Activated CD4-positive, alpha-beta T cell treated with anti-CD3 and anti-CD28 coated beads, Interleukin-2, amount 10 ng/mL, durations not matched to agents 7 days and 5 days (primary cell): ENCODE results near the gene RREB1. TPM values are rescaled to one million over a fixed set of nuclear protein-coding genes. Genes with fewer than 3 reads are reported as not detected.

Experiments
- CTCF ChIA-PET: fragments of 350-600 bp; sonication (Branson Sonifier 250); formaldehyde crosslinking; loops from one replicate; lab custom pipeline; 2021; ENCODE audit warnings: antibody characterized with exemption; lab: Charles Lee
- POLR2A ChIA-PET: fragments of 350-600 bp; sonication (Branson Sonifier 250); formaldehyde crosslinking; loops from one replicate; lab custom pipeline; 2021; ENCODE audit warnings: antibody characterized with exemption; lab: Charles Lee
- DNase-seq: peaks from one replicate; pipeline ENCODE4 v3.0.0-alpha.2; 2020
- H3K27ac Mint-ChIP-seq: one replicate; pipeline ENCODE4 v1.8.0; 2021; ENCODE audit warnings: mild to moderate bottlenecking, moderate library complexity, mixed read lengths
- H3K27me3 Mint-ChIP-seq: one replicate; pipeline ENCODE4 v1.8.0; 2021; ENCODE audit warnings: mixed read lengths
- H3K36me3 Mint-ChIP-seq: one replicate; pipeline ENCODE4 v1.8.0; 2021; ENCODE audit warnings: low read depth, mixed read lengths
- H3K4me1 Mint-ChIP-seq: one replicate; pipeline ENCODE4 v1.8.0; 2021; ENCODE audit warnings: mixed read lengths
- H3K4me3 Mint-ChIP-seq: one replicate; pipeline ENCODE4 v1.8.0; 2021; ENCODE audit warnings: mild to moderate bottlenecking, moderate library complexity, mixed read lengths
- H3K9me3 Mint-ChIP-seq: one replicate; pipeline ENCODE4 v1.8.0; 2021; ENCODE audit warnings: mixed read lengths
- total RNA-seq, 2 experiments: library from RNA; stranded (reverse); gene quantifications; one replicate each; pipeline ENCODE4 v1.2.3, GENCODE V29; 2021

RREB1 gene
- total RNA-seq, 2 experiments from 2014 or later = 27.2 to 30.1 TPM

DNA sequence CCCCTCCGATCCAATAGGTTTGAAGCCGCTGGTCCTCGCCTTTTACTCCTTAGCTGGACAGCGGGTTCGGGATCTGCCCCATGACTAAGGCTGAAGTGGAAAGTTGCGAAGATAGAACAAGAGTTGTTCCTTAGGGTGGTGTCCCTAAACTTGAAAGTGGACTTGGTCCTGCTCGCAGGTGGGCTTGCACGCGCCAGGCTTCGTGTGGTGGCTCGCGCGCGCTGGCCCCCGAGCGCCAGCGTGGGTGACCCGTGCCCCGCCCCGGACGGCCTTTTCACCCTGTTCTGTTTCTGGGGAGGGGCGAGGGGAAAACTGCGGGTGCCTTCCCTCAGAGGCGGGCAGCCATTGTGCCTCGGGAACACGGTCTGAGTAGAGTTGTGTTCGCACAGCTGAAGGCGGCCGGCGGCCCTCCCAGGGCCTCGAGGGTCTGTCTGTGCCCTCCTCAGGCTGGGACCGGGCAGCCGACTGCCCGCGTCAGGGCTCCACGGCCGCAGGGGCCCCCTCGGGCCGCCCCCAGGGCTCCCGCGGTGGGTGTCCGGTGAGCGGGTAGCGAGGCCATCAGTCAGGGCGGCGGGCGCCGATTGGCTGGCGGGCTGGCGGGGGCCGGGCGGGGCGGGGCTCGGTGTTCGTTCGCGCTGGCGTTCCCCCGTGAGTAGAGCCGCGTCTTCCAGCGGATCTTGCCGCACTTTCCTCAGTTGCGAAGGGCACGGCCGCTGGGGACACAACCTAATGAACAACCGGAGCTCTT lies 33.0 kb downstream of the RREB1 start:
- H3K4me1 Mint-ChIP-seq = peaks cover 80% of the 10 kb centered on the region
- CTCF ChIA-PET = interaction anchor here (1.0 kb wide), 1 partner anchor 12 kb away, joined by 3 read pairs; no protein-coding TSS in a partner anchor

DNA sequence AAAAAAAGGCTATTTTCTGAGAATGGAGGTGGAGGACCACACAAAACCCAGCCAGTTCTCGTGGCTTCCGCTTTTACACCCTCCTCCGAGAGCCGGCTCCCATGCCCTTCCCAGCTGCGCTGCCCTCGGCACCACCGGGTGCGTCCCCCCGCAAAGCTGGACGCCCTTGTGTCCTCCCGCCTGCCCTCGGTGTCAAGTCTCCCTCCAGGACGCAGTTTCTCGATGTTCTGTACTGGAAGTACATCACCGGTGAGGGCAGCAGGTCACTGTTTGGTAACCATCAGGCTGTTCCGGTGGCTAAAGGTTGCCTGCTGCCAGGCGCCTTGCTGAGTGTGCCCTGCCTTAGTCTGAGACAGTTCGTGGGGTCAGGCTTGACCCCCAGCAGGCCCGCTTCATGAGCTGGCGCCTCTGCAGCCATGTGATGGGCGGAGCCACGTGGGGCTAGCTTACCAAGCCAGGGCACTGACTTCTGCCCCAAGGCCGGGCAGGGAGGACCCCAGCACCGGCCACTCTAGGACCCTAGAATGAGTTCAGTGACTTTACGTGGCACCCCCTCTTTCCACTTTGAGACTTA lies 34.6 kb downstream of the RREB1 start:
- no peak overlapping the region for H3K4me3 Mint-ChIP-seq

More for the DNA sequence above, 33.0 kb downstream of the RREB1 start:
- Mint-ChIP-seq H3K27ac (peak overlapping the region; percentile 80), H3K4me3 (peak overlapping the region; percentile 78), H3K9me3 (no peaks in the 10 kb centered on the region), H3K27me3 (no peaks in the 10 kb centered on the region), H3K36me3 (peaks cover 7% of the 10 kb centered on the region)
- POLR2A ChIA-PET = no interaction called here
- peak; percentile 78 for DNase-seq

GRCh38 chr6:7142918-7143475 lies 35.2 kb downstream of the RREB1 start:
- peaks cover 78% of the 10 kb centered on the region for H3K4me1 Mint-ChIP-seq
- DNase-seq = no peak
- H3K4me3 Mint-ChIP-seq = peak overlapping the region; percentile 26

More for the DNA sequence above, 34.6 kb downstream of the RREB1 start:
- Mint-ChIP-seq H3K36me3 (peaks cover 9% of the 10 kb centered on the region), H3K9me3 (no peaks in the 10 kb centered on the region), H3K4me1 (peaks cover 80% of the 10 kb centered on the region), H3K27ac (no peak overlapping the region), H3K27me3 (no peaks in the 10 kb centered on the region)
- ChIA-PET CTCF (interaction anchor here (0.9 to 1.0 kb wide), 2 partner anchors 9 to 12 kb away, joined by 3 to 4 read pairs; no protein-coding TSS in a partner anchor), POLR2A (interaction anchor here (1.0 kb wide), 1 partner anchor 11 kb away, joined by 3 read pairs; no protein-coding TSS in a partner anchor)
- DNase-seq = no peak

GRCh38 chr6:7143476-7143974 lies 35.8 kb downstream of the RREB1 start:
- POLR2A ChIA-PET = interaction anchor here (1.0 kb wide), 1 partner anchor 10 kb away, joined by 3 read pairs; no protein-coding TSS in a partner anchor

More at GRCh38 chr6:7142918-7143475, 35.2 kb downstream of the RREB1 start:
- ChIA-PET CTCF (interaction anchor here (0.9 to 1.0 kb wide), 2 partner anchors 9 to 13 kb away, joined by 3 to 4 read pairs; no protein-coding TSS in a partner anchor), POLR2A (interaction anchor here (1.0 kb wide), 1 partner anchor 11 kb away, joined by 3 read pairs; no protein-coding TSS in a partner anchor)
- no peaks in the 10 kb centered on the region for H3K9me3 Mint-ChIP-seq
- H3K36me3 Mint-ChIP-seq = peaks cover 7% of the 10 kb centered on the region
- H3K27me3 Mint-ChIP-seq = no peaks in the 10 kb centered on the region
- H3K27ac Mint-ChIP-seq = peak overlapping the region; percentile 76

DNA sequence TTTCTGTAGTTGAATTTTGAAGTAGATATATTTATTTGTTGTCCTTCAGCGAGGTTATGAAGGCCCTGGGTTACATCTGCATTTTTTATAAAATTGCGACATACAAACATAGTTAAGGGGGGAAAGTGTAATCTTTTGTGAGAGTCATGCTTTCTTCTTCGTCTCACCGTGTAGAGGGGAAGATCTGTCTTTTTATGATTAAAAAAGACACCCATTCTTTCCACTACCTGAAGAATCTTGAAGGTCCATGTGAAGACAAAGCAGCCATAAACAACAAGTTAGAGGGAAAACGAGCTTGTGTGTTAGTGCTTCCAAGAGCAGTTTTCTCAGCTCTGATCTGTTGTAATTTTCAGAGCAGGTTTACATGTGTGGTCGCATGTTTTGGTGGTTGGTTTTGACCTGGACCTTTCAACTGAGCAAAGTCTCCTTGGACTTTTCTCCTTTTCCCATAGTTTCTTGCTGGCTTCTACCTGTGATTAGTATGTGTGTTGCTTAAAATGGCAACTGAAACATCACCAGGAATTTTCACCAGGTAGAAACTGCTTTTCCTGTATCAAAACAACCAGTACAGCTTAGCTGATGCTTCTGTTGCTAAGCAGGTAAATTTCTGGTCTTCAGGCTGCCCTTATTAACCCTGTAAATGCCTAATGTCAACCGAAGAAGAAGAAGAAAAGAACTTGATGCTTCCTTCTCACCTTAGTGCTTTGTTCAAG lies 37.3 kb downstream of the RREB1 start:
- Mint-ChIP-seq H3K9me3 (no peaks in the 10 kb centered on the region), H3K4me3 (no peak overlapping the region), H3K36me3 (peaks cover 7% of the 10 kb centered on the region), H3K27ac (peak overlapping the region; percentile 90), H3K4me1 (peaks cover 64% of the 10 kb centered on the region), H3K27me3 (no peaks in the 10 kb centered on the region)
- POLR2A ChIA-PET = no interaction called here
- CTCF ChIA-PET = interaction anchor here (1.1 to 2.2 kb wide), 4 partner anchors 10 to 35 kb away, joined by 3 to 5 read pairs (median 4); no protein-coding TSS in a partner anchor
- DNase-seq = no peak

More at GRCh38 chr6:7143476-7143974, 35.8 kb downstream of the RREB1 start:
- DNase-seq = no peak
- peak overlapping the region; percentile 26 for H3K4me3 Mint-ChIP-seq
- H3K4me1 Mint-ChIP-seq = peaks cover 73% of the 10 kb centered on the region
- CTCF ChIA-PET = no interaction called here
- H3K27ac Mint-ChIP-seq = peak overlapping the region; percentile 28
- no peaks in the 10 kb centered on the region for H3K27me3 Mint-ChIP-seq
- H3K9me3 Mint-ChIP-seq = no peaks in the 10 kb centered on the region
- H3K36me3 Mint-ChIP-seq = peaks cover 7% of the 10 kb centered on the region

DNA sequence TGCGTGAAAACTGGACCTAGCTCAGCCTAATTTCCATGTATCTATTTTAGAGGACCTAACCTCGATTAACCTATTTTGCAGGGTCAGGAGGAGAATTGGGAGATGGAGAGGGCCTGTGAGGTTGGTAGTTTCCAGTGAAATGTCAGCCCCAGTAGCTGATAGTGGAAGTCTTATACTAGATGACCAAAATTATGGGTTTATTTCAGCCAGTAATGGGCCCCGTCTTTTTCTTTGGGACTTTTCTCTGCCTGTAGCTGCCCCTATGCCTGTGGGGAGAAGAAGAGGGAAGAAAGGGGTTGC lies 37.8 kb downstream of the RREB1 start:
- Mint-ChIP-seq H3K4me1 (peaks cover 62% of the 10 kb centered on the region), H3K4me3 (peak overlapping the region; percentile 59), H3K27me3 (no peaks in the 10 kb centered on the region), H3K27ac (peak overlapping the region; percentile 90), H3K36me3 (peaks cover 7% of the 10 kb centered on the region), H3K9me3 (no peaks in the 10 kb centered on the region)
- ChIA-PET POLR2A (no interaction called here), CTCF (interaction anchor here (1.0 to 2.2 kb wide), 5 partner anchors 11 to 54 kb away, joined by 3 to 5 read pairs (median 3); no protein-coding TSS in a partner anchor)
- no peak for DNase-seq

- peak overlapping the region; percentile 59 for H3K4me3 Mint-ChIP-seq
- CTCF ChIA-PET = interaction anchor here (0.6 to 2.2 kb wide), 8 partner anchors 10 to 244 kb away, joined by 3 to 5 read pairs (median 3); no protein-coding TSS in a partner anchor
- peaks cover 7% of the 10 kb centered on the region for H3K36me3 Mint-ChIP-seq
- DNase-seq = no peak
- peak overlapping the region; percentile 90 for H3K27ac Mint-ChIP-seq
- no peaks in the 10 kb centered on the region for H3K9me3 Mint-ChIP-seq
- peaks cover 63% of the 10 kb centered on the region for H3K4me1 Mint-ChIP-seq
- no peaks in the 10 kb centered on the region for H3K27me3 Mint-ChIP-seq
- POLR2A ChIA-PET = interaction anchor here (0.6 to 1.3 kb wide), 5 partner anchors 9 to 1152 kb away, joined by 3 to 15 read pairs (median 4); no protein-coding TSS in a partner anchor
These were observed 38.4 kb downstream of the RREB1 start for GRCh38 chr6:7145885-7146828.

- Mint-ChIP-seq H3K36me3 (peaks cover 7% of the 10 kb centered on the region), H3K27me3 (no peaks in the 10 kb centered on the region), H3K9me3 (no peaks in the 10 kb centered on the region), H3K27ac (peak overlapping the region; percentile 90), H3K4me3 (peak overlapping the region; percentile 59), H3K4me1 (peaks cover 66% of the 10 kb centered on the region)
- DNase-seq = no peak
- CTCF ChIA-PET = interaction anchor here (0.6 to 1.6 kb wide), 5 partner anchors 16 to 245 kb away, joined by 3 to 5 read pairs (median 3); no protein-coding TSS in a partner anchor
- POLR2A ChIA-PET = interaction anchor here (1.3 kb wide), 1 partner anchor 10 kb away, joined by 15 read pairs; no protein-coding TSS in a partner anchor
These were observed 39.4 kb downstream of the RREB1 start for GRCh38 chr6:7147051-7147671.

DNA sequence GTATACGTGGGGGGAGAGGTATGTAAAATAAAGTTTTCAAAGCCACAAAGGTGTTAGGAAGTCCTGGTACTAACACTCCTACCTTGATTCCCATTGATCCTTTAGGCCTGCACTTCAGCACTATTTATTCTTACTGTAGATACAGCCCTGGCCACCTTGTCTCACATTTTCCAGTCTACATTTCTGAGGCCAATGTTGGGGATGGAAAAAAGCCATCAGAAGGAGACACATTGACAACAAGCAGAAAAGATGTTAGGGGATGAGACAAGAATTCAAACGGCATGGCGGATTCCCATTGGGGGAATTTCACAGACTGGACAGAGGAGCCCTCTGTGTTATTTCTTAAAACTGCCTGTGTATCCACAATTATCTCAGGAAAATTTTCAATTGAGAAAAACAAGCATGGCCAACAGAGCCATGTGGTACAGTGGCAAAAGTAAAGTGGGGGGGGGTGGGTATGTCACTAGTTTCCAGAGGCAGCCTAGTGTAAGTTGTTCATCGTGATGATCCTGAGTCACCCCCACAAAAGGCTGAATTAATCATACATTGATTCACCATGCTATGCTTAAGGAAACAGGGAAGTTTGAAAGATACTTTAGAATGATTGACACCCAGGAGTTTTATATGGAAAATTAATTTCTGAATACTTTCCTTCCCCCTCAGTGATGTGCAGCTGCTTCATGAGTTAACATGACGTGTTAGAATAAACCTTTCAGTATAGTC lies 40.5 kb downstream of the RREB1 start:
- Mint-ChIP-seq H3K27me3 (no peaks in the 10 kb centered on the region), H3K4me1 (peaks cover 63% of the 10 kb centered on the region), H3K27ac (no peak overlapping the region), H3K4me3 (no peak overlapping the region), H3K9me3 (no peaks in the 10 kb centered on the region), H3K36me3 (peaks cover 8% of the 10 kb centered on the region)
- ChIA-PET POLR2A (no interaction called here), CTCF (interaction anchor here (0.6 kb wide), 1 partner anchor 1032 kb away, joined by 5 read pairs; no protein-coding TSS in a partner anchor)
- DNase-seq = no peak

GRCh38 chr6:7150381-7151064 lies 42.8 kb downstream of the RREB1 start:
- Mint-ChIP-seq H3K4me3 (no peak overlapping the region), H3K27me3 (no peaks in the 10 kb centered on the region), H3K36me3 (peaks cover 12% of the 10 kb centered on the region), H3K9me3 (no peaks in the 10 kb centered on the region), H3K27ac (no peak overlapping the region), H3K4me1 (peaks cover 67% of the 10 kb centered on the region)
- CTCF ChIA-PET = interaction anchor here (1.2 kb wide), 1 partner anchor 12 kb away, joined by 3 read pairs; no protein-coding TSS in a partner anchor
- POLR2A ChIA-PET = no interaction called here
- no peak for DNase-seq
